Measurements from ENCODE around the gene ADGRG1. TPM values are rescaled to one million over a fixed set of nuclear protein-coding genes. Genes with fewer than 3 reads are reported as not detected.
A peak's percentile ranks its signal among the peaks of the same experiment; 100 is the strongest.

ADGRG1 gene
- total and polyA plus RNA-seq, 8 donors = 36.4 to 102 (median 79.1) TPM

- no peak for TF ChIP-seq CTCF (IDR thresholded peaks at IDR 0.05)
- no peak for FAIRE-seq
- H3K27me3 ChIP-seq = no peaks in the 10 kb centered on the region
- intact Hi-C loops (cut with DNase I) = no loop called here
- ATAC-seq = no peak
- 72 to 83% methylated on average over 22 of the region's 22 CpGs for WGBS, 2 donors
- H3K4me1 ChIP-seq = peaks cover 9 to 26% (median 19%) of the 10 kb centered on the region in 3 donors
- no peaks in the 10 kb centered on the region for H3K9me3 ChIP-seq
- H3K36me3 ChIP-seq = no peaks in the 10 kb centered on the region
- peak in 1 of 6 donors; percentile 55 for DNase-seq
- H3K4me3 ChIP-seq = peak overlapping the region in 2 of 4 donors; percentile 8 to 23
- peak overlapping the region in 2 of 4 donors; percentile 6 to 17 for H3K27ac ChIP-seq
Observed at GRCh38 chr16:57629516-57630406, 1.3 kb downstream of the ADGRG1 start.

- no peaks in the 10 kb centered on the region for H3K9me3 ChIP-seq
- no peak for FAIRE-seq
- no peak for TF ChIP-seq CTCF (IDR thresholded peaks at IDR 0.05)
- 56 to 72% methylated on average over 10 of the region's 10 CpGs for WGBS, 2 donors
- peak overlapping the region in 1 of 4 donors; percentile 17 for H3K27ac ChIP-seq
- intact Hi-C loops (cut with DNase I) = no loop called here
- H3K4me3 ChIP-seq = no peak overlapping the region
- no peak for ATAC-seq
- H3K27me3 ChIP-seq = no peaks in the 10 kb centered on the region
- peak in 1 of 6 donors; percentile 67 for DNase-seq
- H3K4me1 ChIP-seq = peaks cover 14 to 31% (median 25%) of the 10 kb centered on the region in 3 donors
- no peaks in the 10 kb centered on the region for H3K36me3 ChIP-seq
Observed at GRCh38 chr16:57630407-57630797, 2.0 kb downstream of the ADGRG1 start.

GRCh38 chr16:57630931-57631845, 2.8 kb downstream of the ADGRG1 start:
- H3K36me3 ChIP-seq = no peaks in the 10 kb centered on the region
- no peak overlapping the region for H3K27ac ChIP-seq
- no peaks in the 10 kb centered on the region for H3K9me3 ChIP-seq
- no peak overlapping the region for H3K4me3 ChIP-seq
- 83% methylated on average over 19 to 21 of the region's 21 CpGs for WGBS, 2 donors
- no peaks in the 10 kb centered on the region for H3K27me3 ChIP-seq
- intact Hi-C loops (cut with DNase I) = no loop called here
- peaks cover 21 to 39% (median 33%) of the 10 kb centered on the region in 3 donors for H3K4me1 ChIP-seq
- ATAC-seq (no peak), DNase-seq (peak in 1 of 6 donors; percentile 66), FAIRE-seq (no peak)
- TF ChIP-seq CTCF (IDR thresholded peaks at IDR 0.05) = no peak

GRCh38 chr16:57632568-57632967, 4.1 kb downstream of the ADGRG1 start:
- FAIRE-seq (no peak), ATAC-seq (no peak), DNase-seq (peak in 1 of 6 donors; percentile 70)
- no peaks in the 10 kb centered on the region for H3K9me3 ChIP-seq
- H3K27me3 ChIP-seq = no peaks in the 10 kb centered on the region
- 55 to 57% methylated on average over 15 of the region's 15 CpGs for WGBS, 2 donors
- no peaks in the 10 kb centered on the region for H3K36me3 ChIP-seq
- intact Hi-C loops (cut with DNase I) = no loop called here
- no peak for TF ChIP-seq CTCF (IDR thresholded peaks at IDR 0.05)
- H3K4me3 ChIP-seq = no peak overlapping the region
- H3K27ac ChIP-seq = no peak overlapping the region
- H3K4me1 ChIP-seq = peaks cover 21 to 40% (median 39%) of the 10 kb centered on the region in 3 donors
